Measurements from ENCODE around the gene RPL22L1.

- TF ChIP-seq CTCF (IDR thresholded peaks at IDR 0.05) (no peak), POLR2A (IDR thresholded peaks at IDR 0.05) (no peak)
Measured at GRCh38 chr3:170862618-170863374, 7.2 kb downstream of the RPL22L1 start.
